ENCODE measurements around the gene THSD4.

DNA sequence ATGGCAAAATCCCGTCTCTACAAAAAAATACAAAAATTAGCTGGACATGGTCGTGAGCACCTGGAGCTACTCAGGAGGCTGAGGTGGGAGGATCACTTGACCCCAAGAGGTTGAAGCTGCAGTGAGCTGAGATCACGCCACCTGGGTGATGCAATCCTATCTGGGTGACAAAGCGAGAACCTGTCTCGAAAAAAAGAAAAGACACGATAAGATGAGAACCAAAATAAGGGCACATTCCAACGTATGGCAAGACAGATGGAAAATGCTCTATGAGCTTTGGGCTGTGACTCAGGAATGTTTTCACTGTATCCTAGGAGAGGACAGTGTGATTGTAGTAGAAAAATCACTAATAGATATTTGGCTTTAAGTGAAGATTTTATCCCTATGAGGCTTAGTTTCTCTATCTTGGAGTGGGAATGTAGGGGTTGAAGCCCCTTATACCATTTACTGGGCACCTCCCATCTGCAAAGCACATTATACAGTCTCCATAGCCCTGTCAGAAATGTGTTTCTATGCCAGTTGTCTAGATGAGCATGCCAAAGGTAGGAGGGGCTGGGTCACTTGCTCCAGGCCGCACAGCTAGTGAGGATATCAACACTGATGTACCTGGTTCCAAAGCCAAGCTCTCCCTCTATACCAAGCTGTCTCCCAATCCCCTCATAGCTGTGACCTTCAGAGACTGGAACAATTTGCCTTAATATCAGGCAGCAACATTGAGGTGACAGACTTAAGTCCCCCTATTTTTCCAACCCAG, 641.5 kb downstream of the THSD4 start:
- TF ChIP-seq YY1 (IDR thresholded peaks at IDR 0.05; ENCODE audit: low read depth, low read length) (no peak), KDM1A (IDR thresholded peaks at IDR 0.05; ENCODE audit: borderline replicate concordance, low read length) (no peak), BRCA1 (IDR thresholded peaks at IDR 0.05; ENCODE audit: low read depth, low read length) (no peak), EP300 (IDR thresholded peaks at IDR 0.05; ENCODE audit: borderline replicate concordance in 1 of 2, low read depth in 2 of 2, low read length in 2 of 2) (no peak), SIN3A (conservative IDR thresholded peaks at IDR 0.05 in 1 of 2, IDR thresholded peaks at IDR 0.05 in 1 of 2; ENCODE audit: low read depth in 1 of 2, low read length in 2 of 2) (no peak), POLR2AphosphoS5 (IDR thresholded peaks at IDR 0.05; ENCODE audit: low read depth, low read length) (no peak), EZH2 (IDR thresholded peaks at IDR 0.05; ENCODE audit: low read depth, low read length, severe bottlenecking) (no peak), KDM5A (IDR thresholded peaks at IDR 0.05; ENCODE audit: low read length) (no peak), SP1 (IDR thresholded peaks at IDR 0.05; ENCODE audit: low read depth, low read length) (no peak), CREB1 (IDR thresholded peaks at IDR 0.05) (no peak), TEAD4 (IDR thresholded peaks at IDR 0.05; ENCODE audit: low read depth, low read length) (no peak)
- TF ChIP-seq, protein P1, sequence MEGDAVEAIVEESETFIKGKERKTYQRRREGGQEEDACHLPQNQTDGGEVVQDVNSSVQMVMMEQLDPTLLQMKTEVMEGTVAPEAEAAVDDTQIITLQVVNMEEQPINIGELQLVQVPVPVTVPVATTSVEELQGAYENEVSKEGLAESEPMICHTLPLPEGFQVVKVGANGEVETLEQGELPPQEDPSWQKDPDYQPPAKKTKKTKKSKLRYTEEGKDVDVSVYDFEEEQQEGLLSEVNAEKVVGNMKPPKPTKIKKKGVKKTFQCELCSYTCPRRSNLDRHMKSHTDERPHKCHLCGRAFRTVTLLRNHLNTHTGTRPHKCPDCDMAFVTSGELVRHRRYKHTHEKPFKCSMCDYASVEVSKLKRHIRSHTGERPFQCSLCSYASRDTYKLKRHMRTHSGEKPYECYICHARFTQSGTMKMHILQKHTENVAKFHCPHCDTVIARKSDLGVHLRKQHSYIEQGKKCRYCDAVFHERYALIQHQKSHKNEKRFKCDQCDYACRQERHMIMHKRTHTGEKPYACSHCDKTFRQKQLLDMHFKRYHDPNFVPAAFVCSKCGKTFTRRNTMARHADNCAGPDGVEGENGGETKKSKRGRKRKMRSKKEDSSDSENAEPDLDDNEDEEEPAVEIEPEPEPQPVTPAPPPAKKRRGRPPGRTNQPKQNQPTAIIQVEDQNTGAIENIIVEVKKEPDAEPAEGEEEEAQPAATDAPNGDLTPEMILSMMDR (IDR thresholded peaks at IDR 0.05; ENCODE audit: control extremely low read depth in 1 of 3, insufficient read depth in 1 of 3, low read depth in 1 of 3, low read length in 3 of 3) = no peak
- TF ChIP-seq, protein P2, sequence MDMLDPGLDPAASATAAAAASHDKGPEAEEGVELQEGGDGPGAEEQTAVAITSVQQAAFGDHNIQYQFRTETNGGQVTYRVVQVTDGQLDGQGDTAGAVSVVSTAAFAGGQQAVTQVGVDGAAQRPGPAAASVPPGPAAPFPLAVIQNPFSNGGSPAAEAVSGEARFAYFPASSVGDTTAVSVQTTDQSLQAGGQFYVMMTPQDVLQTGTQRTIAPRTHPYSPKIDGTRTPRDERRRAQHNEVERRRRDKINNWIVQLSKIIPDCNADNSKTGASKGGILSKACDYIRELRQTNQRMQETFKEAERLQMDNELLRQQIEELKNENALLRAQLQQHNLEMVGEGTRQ (IDR thresholded peaks at IDR 0.05; ENCODE audit: low read length) = no peak

Measured in H1 (cell line).